Panc1 (cell line): Measurements from ENCODE around the gene ASCL2. TPM values are rescaled to one million over a fixed set of nuclear protein-coding genes. Genes with fewer than 3 reads are reported as not detected.

ENCODE experiments used
- ATAC-seq: fragments of 200-7000 bp; cut with Tn5 transposase; 2 replicates; pipeline ENCODE4 v1.9.1; 2020; ENCODE audit warnings: mild to moderate bottlenecking, moderate library complexity
- BruUV-seq: library from RNA; stranded (reverse); fragments of 400-500 nt; replicated peaks from 2 replicates; lab custom pipeline; 2021; lab: Mats Ljungman, UMichigan
- CTCF ChIA-PET: fragments of 300-600 bp; sonication (Branson Sonifier 250); formaldehyde crosslinking; loops from one replicate; lab custom pipeline; 2022; ENCODE audit warnings: antibody characterized with exemption; lab: Charles Lee
- POLR2A ChIA-PET: fragments of 300-600 bp; sonication (Branson Sonifier 250); formaldehyde crosslinking; loops from one replicate; lab custom pipeline; 2022; ENCODE audit warnings: antibody characterized with exemption; lab: Charles Lee
- DNase-seq: peaks from one replicate; pipeline ENCODE4 v3.0.0-alpha.2; 2010; ENCODE audit warnings: low read depth, low spot score
- H3K27ac ChIP-seq: 2 replicates; pipeline ENCODE4 v1.5.1; 2011; ENCODE audit warnings: mild to moderate bottlenecking, low read length, inconsistent platforms
- H3K27me3 ChIP-seq: fragments of 200-500 bp; sonication (Bioruptor generic); 2 replicates; pipeline ENCODE4 v1.6.0; 2014; ENCODE audit warnings: low read length, inconsistent platforms; ENCODE audit not compliant: control insufficient read depth, insufficient read depth
- H3K36me3 ChIP-seq: fragments of 200-500 bp; sonication (Bioruptor generic); 2 replicates; pipeline ENCODE4 v1.5.1; 2014; ENCODE audit warnings: inconsistent platforms, mild to moderate bottlenecking, low read length, moderate library complexity; ENCODE audit not compliant: control insufficient read depth, insufficient read depth
- H3K4me1 ChIP-seq: 2 replicates; pipeline ENCODE4 v1.5.1; 2011; ENCODE audit warnings: inconsistent platforms, mild to moderate bottlenecking, low read length, moderate library complexity; ENCODE audit not compliant: control insufficient read depth, insufficient read depth
- H3K4me3 ChIP-seq, 2 experiments: 2 replicates each; pipeline ENCODE4 v1.5.1; 2011 to 2012; ENCODE audit warnings: low read depth in 2 of 2, low read length in 2 of 2, mild to moderate bottlenecking in 2 of 2, inconsistent platforms in 1 of 2, moderate library complexity in 1 of 2
- H3K9me3 ChIP-seq: fragments of 200-500 bp; sonication (Bioruptor generic); 2 replicates; pipeline ENCODE4 v1.5.1; 2014; ENCODE audit warnings: low read depth, mild to moderate bottlenecking, inconsistent platforms, low read length, moderate library complexity; ENCODE audit not compliant: control insufficient read depth, insufficient read depth
- CTCF ChIP-seq: fragments of 450-650 bp; IDR thresholded peaks from 2 replicates; pipeline ENCODE4 v1.5.1; 2017; ENCODE audit warnings: mild to moderate bottlenecking
- POLR2AphosphoS5 ChIP-seq: IDR thresholded peaks from 2 replicates; pipeline ENCODE4 v1.6.1; 2012; ENCODE audit warnings: mild to moderate bottlenecking, low read depth, low read length, moderate library complexity
- REST ChIP-seq, 2 experiments: IDR thresholded peaks; 2 replicates each; pipeline ENCODE4 v1.6.1; 2011 to 2012; ENCODE audit warnings: low read depth in 2 of 2, control low read depth in 1 of 2, low read length in 1 of 2, mild to moderate bottlenecking in 1 of 2, moderate library complexity in 1 of 2; ENCODE audit not compliant: insufficient read depth in 1 of 2
- SIN3A ChIP-seq: IDR thresholded peaks from 2 replicates; pipeline ENCODE4 v1.6.1; 2012; ENCODE audit warnings: low read depth, mild to moderate bottlenecking, low read length, moderate library complexity, borderline replicate concordance; ENCODE audit not compliant: insufficient read depth
- TCF7L2 ChIP-seq: IDR thresholded peaks from 2 replicates; pipeline ENCODE4 v1.6.1; 2011; ENCODE audit warnings: mild to moderate bottlenecking, low read depth, low read length, inconsistent platforms
- in situ Hi-C: cut with HindIII; loops from 2 replicates; pipeline ENCODE4 v1.10.0; 2016; ENCODE audit warnings: low sequenced_read_pairs, low pct_unique_long_range_greater_than_20kb
- intact Hi-C: fragments of 100-400 bp; cut with micrococcal nuclease; formaldehyde crosslinking; loops from one replicate; pipeline ENCODE4 v1.10.0; 2022; ENCODE audit not compliant: unreplicated experiment
- total RNA-seq: library from RNA; stranded (reverse); gene quantifications from one replicate; pipeline ENCODE4 v1.2.1, GENCODE V29; 2021; ENCODE audit not compliant: unreplicated experiment

Gene ASCL2
- total RNA-seq, 1 experiment from 2014 or later, result not detected

- TF ChIP-seq TCF7L2 (no peak), SIN3A (no peak), CTCF (no peak), POLR2AphosphoS5 (no peak), REST (IDR thresholded peaks at IDR 0.05; ENCODE audit: insufficient read depth in 1 of 2, low read depth in 2 of 2, low read length in 1 of 2) (no peak)
- H3K27ac ChIP-seq, result no peak overlapping the region
- ChIA-PET CTCF (interaction anchor here (0.5 to 0.6 kb wide), 2 partner anchors 12 to 51 kb away, joined by 3 to 5 read pairs; no protein-coding TSS in a partner anchor), POLR2A (no interaction called here)
- no peaks in the 10 kb centered on the region for H3K27me3 ChIP-seq
- in situ Hi-C loops, result no loop called here
- no TSS peak for BruUV-seq
- DNase-seq, result no peak
- no peaks in the 10 kb centered on the region for H3K9me3 ChIP-seq
- no peaks in the 10 kb centered on the region for H3K36me3 ChIP-seq
- no peak overlapping the region for H3K4me3 ChIP-seq
- no peak for ATAC-seq
- intact Hi-C loops, result loop anchor here (10.0 kb wide), 1 partner anchor 208 kb away; no protein-coding TSS in a partner anchor
- H3K4me1 ChIP-seq, result peaks cover 18% of the 10 kb centered on the region
These were observed 46.0 kb upstream of the ASCL2 start for GRCh38 chr11:2316169-2316962.

GRCh38 chr11:2315395-2316168 lies 45.2 kb upstream of the ASCL2 start:
- no peak overlapping the region for H3K27ac ChIP-seq
- DNase-seq (no peak), ATAC-seq (no peak)
- TF ChIP-seq TCF7L2 (no peak), POLR2AphosphoS5 (no peak), CTCF (no peak), REST (IDR thresholded peaks at IDR 0.05; ENCODE audit: insufficient read depth in 1 of 2, low read depth in 2 of 2, low read length in 1 of 2) (no peak), SIN3A (no peak)
- BruUV-seq, result no TSS peak
- intact Hi-C loops (loop anchor here (10.0 kb wide), 1 partner anchor 209 kb away; no protein-coding TSS in a partner anchor), in situ Hi-C loops (no loop called here)
- no peaks in the 10 kb centered on the region for H3K9me3 ChIP-seq
- no peaks in the 10 kb centered on the region for H3K27me3 ChIP-seq
- H3K36me3 ChIP-seq, result no peaks in the 10 kb centered on the region
- peaks cover 18% of the 10 kb centered on the region for H3K4me1 ChIP-seq
- POLR2A ChIA-PET, result no interaction called here
- no peak overlapping the region for H3K4me3 ChIP-seq
- CTCF ChIA-PET, result interaction anchor here (0.5 kb wide), 1 partner anchor 11 kb away, joined by 5 read pairs; no protein-coding TSS in a partner anchor
